Omental fat pad (tissue), 4 donors: ENCODE measurements around the gene C2CD2L. TPM values are rescaled to one million over a fixed set of nuclear protein-coding genes. Genes with fewer than 3 reads are reported as not detected.

Experiments used
- ATAC-seq: fragments of 150-250 bp; one replicate; pipeline ENCODE4 v1.9.1; 2016; ENCODE audit warnings: mild to moderate bottlenecking, moderate library complexity; ENCODE audit not compliant: low FRiP score
- DNase-seq: peaks from one replicate; pipeline ENCODE4 v3.0.0-alpha.2; 2019; ENCODE audit warnings: low spot score
- CTCF ChIP-seq, 3 donors: fragments of 450-650 bp; IDR thresholded peaks; one replicate each; pipeline ENCODE4 v1.5.1; 2016 to 2017; ENCODE audit warnings: antibody characterized with exemption in 3 of 3, mild to moderate bottlenecking in 3 of 3, moderate library complexity in 2 of 3
- total RNA-seq, 4 donors: library from RNA; depleted of rRNA; stranded (reverse); fragments of >200 nt; gene quantifications; one replicate each; pipeline ENCODE4 v1.1.0, GENCODE V29; 2016

C2CD2L gene
- total RNA-seq, 4 donors from 2014 or later: 8.2 to 10.7 (median 9.0) TPM

GRCh38 chr11:119078675-119079420, 28.3 kb upstream of the C2CD2L start:
- DNase-seq (no peak), ATAC-seq (no peak)
- no peak for TF ChIP-seq CTCF (IDR thresholded peaks at IDR 0.05)

GRCh38 chr11:119081682-119082260, 25.4 kb upstream of the C2CD2L start:
- DNase-seq (no peak), ATAC-seq (no peak)
- no peak for TF ChIP-seq CTCF (IDR thresholded peaks at IDR 0.05)

- TF ChIP-seq CTCF (IDR thresholded peaks at IDR 0.05): no peak
- ATAC-seq (peak; percentile 97), DNase-seq (peak; percentile 90)
These were observed 22.3 kb upstream of the C2CD2L start, which contains the start of gene HMBS for GRCh38 chr11:119084663-119085436. TSS of gene HMBS (plus strand) at chr11:119084881. CDS start at chr11:119085034, 153 bp downstream.

GRCh38 chr11:119085437-119085847, 21.7 kb upstream of the C2CD2L start:
- no peak for TF ChIP-seq CTCF (IDR thresholded peaks at IDR 0.05)
- DNase-seq (no peak), ATAC-seq (peak; percentile 31)

GRCh38 chr11:119087123-119087522, 20.0 kb upstream of the C2CD2L start:
- ATAC-seq (no peak), DNase-seq (no peak)
- TF ChIP-seq CTCF (IDR thresholded peaks at IDR 0.05): no peak

- TF ChIP-seq CTCF (IDR thresholded peaks at IDR 0.05): no peak
- DNase-seq: no peak
- ATAC-seq: no peak
These were observed 19.4 kb upstream of the C2CD2L start for GRCh38 chr11:119087747-119088241.
